OCI-LY7 (cell line): Measurements from ENCODE around the gene ARHGEF4. TPM values are rescaled to one million over a fixed set of nuclear protein-coding genes. Genes with fewer than 3 reads are reported as not detected.

Source experiments
- BruUV-seq: library from RNA; stranded (reverse); fragments of 400-500 nt; replicated peaks from 2 replicates; lab custom pipeline; 2021; lab: Mats Ljungman, UMichigan
- CTCF ChIA-PET: fragments of 300-600 bp; sonication (Branson Sonifier 250); formaldehyde crosslinking; loops from one replicate; lab custom pipeline; 2022; ENCODE audit warnings: antibody characterized with exemption; ENCODE audit not compliant: unreplicated experiment; lab: Charles Lee
- POLR2A ChIA-PET: fragments of 300-600 bp; sonication (Branson Sonifier 250); formaldehyde crosslinking; loops from one replicate; lab custom pipeline; 2022; ENCODE audit warnings: antibody characterized with exemption; lab: Charles Lee
- DNase-seq: peaks from one replicate; pipeline ENCODE4 v3.0.0-alpha.2; 2015; ENCODE audit warnings: low spot score
- H2AFZ ChIP-seq: fragments of 200-600 bp; sonication (generic), shearing (Covaris generic); 2 replicates; pipeline ENCODE4 v1.6.1; 2014; ENCODE audit warnings: mild to moderate bottlenecking, antibody characterized with exemption, low read length, moderate library complexity
- H3K27ac ChIP-seq: fragments of 200-600 bp; sonication (generic); 2 replicates; pipeline ENCODE4 v1.5.1; 2014; ENCODE audit warnings: mixed run types, low read depth, mild to moderate bottlenecking, moderate library complexity, low read length, inconsistent platforms; ENCODE audit not compliant: poor library complexity, severe bottlenecking
- H3K36me3 ChIP-seq: fragments of 200-600 bp; sonication (generic); 2 replicates; pipeline ENCODE4 v1.6.1; 2014; ENCODE audit warnings: mild to moderate bottlenecking, antibody characterized with exemption, low read length, moderate library complexity, mixed read lengths; ENCODE audit not compliant: insufficient read depth
- H3K4me1 ChIP-seq: fragments of 200-600 bp; sonication (generic); 2 replicates; pipeline ENCODE4 v1.5.1; 2014; ENCODE audit warnings: mild to moderate bottlenecking, low read length; ENCODE audit not compliant: insufficient read depth, poor library complexity, severe bottlenecking
- H3K4me2 ChIP-seq: fragments of 200-600 bp; sonication (generic); 2 replicates; pipeline ENCODE4 v1.6.1; 2014; ENCODE audit warnings: mild to moderate bottlenecking, low read length
- H3K4me3 ChIP-seq: fragments of 200-600 bp; sonication (generic); 2 replicates; pipeline ENCODE4 v1.5.1; 2014; ENCODE audit warnings: mild to moderate bottlenecking, low read depth, low read length; ENCODE audit not compliant: poor library complexity, severe bottlenecking
- H3K79me2 ChIP-seq: fragments of 200-600 bp; sonication (generic); 2 replicates; pipeline ENCODE4 v1.6.1; 2016; ENCODE audit warnings: low read depth, mild to moderate bottlenecking, low read length, moderate library complexity, mixed read lengths; ENCODE audit not compliant: insufficient read depth
- H3K9me2 ChIP-seq: fragments of 200-600 bp; sonication (generic); 2 replicates; pipeline ENCODE4 v1.6.1; 2016; ENCODE audit warnings: mild to moderate bottlenecking, low read length, mixed read lengths; ENCODE audit not compliant: insufficient read depth
- H3K9me3 ChIP-seq: fragments of 200-600 bp; sonication (generic); 2 replicates; pipeline ENCODE4 v1.6.1; 2014; ENCODE audit warnings: mild to moderate bottlenecking, mixed run types, low read length, mixed read lengths
- H4K20me1 ChIP-seq: fragments of 200-600 bp; sonication (generic); 2 replicates; pipeline ENCODE4 v1.6.1; 2014; ENCODE audit warnings: mild to moderate bottlenecking, antibody characterized with exemption, low read length, moderate library complexity, mixed read lengths; ENCODE audit not compliant: insufficient read depth
- EZH2phosphoT487 ChIP-seq: fragments of 200-600 bp; sonication (generic); IDR thresholded peaks from 2 replicates; pipeline ENCODE4 v1.6.1; 2018; ENCODE audit warnings: low read depth, borderline replicate concordance, mild to moderate bottlenecking, mixed run types, antibody characterized with exemption, low read length, moderate library complexity, mixed read lengths
- intact Hi-C: fragments of 100-400 bp; cut with micrococcal nuclease; formaldehyde crosslinking; loops from one replicate; pipeline ENCODE4 v1.10.0; 2022; ENCODE audit not compliant: unreplicated experiment
- total RNA-seq, 2 experiments: library from RNA; depleted of rRNA in 1 of 2; stranded (reverse); fragments of >200 nt in 1 of 2; shearing (Covaris generic) in 1 of 2; gene quantifications; 2 replicates each; pipeline ENCODE4 v1.2.3, GENCODE V29; 2014 to 2022
- TF ChIP-seq, protein P1 (sequence below): fragments of 200-600 bp; sonication (generic); conservative IDR thresholded peaks from 2 replicates; pipeline ENCODE4 v1.5.1; 2014; ENCODE audit warnings: mild to moderate bottlenecking, antibody characterized with exemption, low read length, moderate library complexity, mixed read lengths

The ARHGEF4 gene
- total RNA-seq, 2 experiments from 2014 or later, result 1.1 to 1.7 TPM

DNA sequence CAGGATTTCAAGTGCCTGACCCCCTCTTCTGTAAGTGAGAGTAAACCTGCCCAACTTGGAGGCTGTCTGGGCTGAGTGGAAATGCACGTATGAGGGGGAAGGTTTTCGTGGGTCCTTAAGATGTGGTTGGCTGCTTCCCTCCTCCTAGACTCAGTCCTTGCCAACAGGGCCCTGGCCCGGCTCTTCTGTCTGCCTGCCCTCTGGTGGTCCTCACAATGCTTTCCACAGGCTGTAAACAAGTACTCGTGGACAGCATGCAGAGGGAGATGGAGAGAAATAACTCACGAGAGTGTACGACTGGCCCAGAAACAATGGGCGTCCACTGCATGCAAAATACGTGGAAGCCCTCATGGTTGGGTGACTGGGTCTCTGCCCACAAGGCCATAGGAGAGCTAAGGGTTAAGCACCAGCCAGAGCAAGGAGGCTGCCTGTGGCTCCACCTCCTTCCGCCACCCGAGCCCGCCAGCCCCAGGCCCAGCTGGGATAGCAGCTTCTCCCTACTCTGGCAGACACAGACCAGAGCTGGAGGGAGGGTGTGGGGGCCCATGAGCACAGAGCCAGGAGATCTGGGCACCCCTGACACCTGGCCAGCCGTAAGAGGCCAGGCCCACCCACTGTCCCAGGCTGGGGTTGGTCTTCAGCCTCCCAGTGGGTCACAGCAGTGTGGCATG lies 17.0 kb upstream of the ARHGEF4 start:
- Histone ChIP-seq H3K4me2 (no peak overlapping the region), H2AFZ (peak overlapping the region; percentile 69; the same call in 1 of the 2 replicates), H3K27ac (no peak overlapping the region), H3K36me3 (no peaks in the 10 kb centered on the region), H3K9me3 (no peaks in the 10 kb centered on the region), H4K20me1 (no peaks in the 10 kb centered on the region), H3K9me2 (no peaks in the 10 kb centered on the region), H3K4me1 (peaks cover 15% of the 10 kb centered on the region), H3K4me3 (no peak overlapping the region), H3K79me2 (no peaks in the 10 kb centered on the region)
- CTCF ChIA-PET, result no interaction called here
- intact Hi-C loops, result no loop called here
- POLR2A ChIA-PET, result no interaction called here
- TF ChIP-seq EZH2phosphoT487, result no peak
- TF ChIP-seq, protein P1, sequence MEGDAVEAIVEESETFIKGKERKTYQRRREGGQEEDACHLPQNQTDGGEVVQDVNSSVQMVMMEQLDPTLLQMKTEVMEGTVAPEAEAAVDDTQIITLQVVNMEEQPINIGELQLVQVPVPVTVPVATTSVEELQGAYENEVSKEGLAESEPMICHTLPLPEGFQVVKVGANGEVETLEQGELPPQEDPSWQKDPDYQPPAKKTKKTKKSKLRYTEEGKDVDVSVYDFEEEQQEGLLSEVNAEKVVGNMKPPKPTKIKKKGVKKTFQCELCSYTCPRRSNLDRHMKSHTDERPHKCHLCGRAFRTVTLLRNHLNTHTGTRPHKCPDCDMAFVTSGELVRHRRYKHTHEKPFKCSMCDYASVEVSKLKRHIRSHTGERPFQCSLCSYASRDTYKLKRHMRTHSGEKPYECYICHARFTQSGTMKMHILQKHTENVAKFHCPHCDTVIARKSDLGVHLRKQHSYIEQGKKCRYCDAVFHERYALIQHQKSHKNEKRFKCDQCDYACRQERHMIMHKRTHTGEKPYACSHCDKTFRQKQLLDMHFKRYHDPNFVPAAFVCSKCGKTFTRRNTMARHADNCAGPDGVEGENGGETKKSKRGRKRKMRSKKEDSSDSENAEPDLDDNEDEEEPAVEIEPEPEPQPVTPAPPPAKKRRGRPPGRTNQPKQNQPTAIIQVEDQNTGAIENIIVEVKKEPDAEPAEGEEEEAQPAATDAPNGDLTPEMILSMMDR, result 0 out of 2 replicates have a peak, but pooled peaks have one; percentile 21
- no TSS peak for BruUV-seq
- DNase-seq, result peak; percentile 28

DNA sequence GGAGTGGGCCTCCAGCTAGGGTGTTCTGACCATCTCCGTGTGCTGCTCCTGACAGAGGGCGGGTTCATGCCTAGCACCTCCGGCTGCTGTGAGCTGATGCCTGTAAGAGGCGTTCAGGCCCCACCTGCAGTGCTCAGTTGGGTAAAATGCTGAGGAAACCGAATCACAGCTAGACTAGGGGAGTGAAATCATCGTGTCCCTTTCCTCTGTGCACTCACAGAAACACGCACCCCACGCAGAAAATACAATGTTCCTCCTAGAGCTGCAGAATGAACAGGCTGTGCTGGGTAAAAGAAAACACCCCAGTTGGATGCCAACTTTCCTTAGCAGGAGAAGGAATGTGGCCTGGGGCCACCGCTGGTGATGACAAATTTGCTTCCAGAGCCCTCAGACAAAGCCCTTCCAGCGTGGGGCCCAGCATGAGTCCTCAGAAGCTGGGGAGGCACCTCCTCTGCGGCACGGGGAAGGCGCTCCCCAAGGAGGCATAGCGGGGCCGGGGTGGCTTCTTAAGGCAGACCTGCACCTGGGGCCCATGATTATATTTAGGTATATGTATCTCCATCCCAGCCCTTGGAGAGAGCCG lies 16.3 kb upstream of the ARHGEF4 start:
- POLR2A ChIA-PET, result no interaction called here
- Histone ChIP-seq H4K20me1 (no peaks in the 10 kb centered on the region), H3K9me3 (no peaks in the 10 kb centered on the region), H3K4me3 (no peak overlapping the region), H3K79me2 (no peaks in the 10 kb centered on the region), H3K9me2 (no peaks in the 10 kb centered on the region), H3K4me1 (peaks cover 15% of the 10 kb centered on the region), H2AFZ (peak overlapping the region; percentile 69; the same call in 1 of the 2 replicates), H3K4me2 (no peak overlapping the region), H3K36me3 (no peaks in the 10 kb centered on the region), H3K27ac (no peak overlapping the region)
- intact Hi-C loops, result no loop called here
- no peak for DNase-seq
- TF ChIP-seq EZH2phosphoT487, result no peak
- no TSS peak for BruUV-seq
- CTCF ChIA-PET, result no interaction called here

DNA sequence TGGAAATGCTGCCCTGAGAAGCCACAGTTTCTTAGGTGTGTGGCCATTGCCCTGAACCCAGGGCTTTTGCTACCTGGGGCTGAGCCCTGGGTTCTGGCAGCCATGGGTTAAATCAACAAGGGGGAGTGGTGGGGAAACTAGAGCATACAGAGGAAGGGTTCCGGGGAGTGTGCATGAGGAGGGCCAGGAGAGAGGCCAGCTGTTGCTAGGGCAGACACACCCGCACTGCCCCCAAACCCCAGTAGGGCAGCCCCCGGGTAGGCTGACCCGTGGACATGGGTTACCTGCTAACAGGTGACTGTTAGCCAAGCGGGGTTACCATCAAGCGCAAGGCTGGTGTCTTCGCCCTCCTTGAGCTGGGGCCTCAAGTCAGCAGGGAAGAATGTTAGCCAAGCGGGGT lies 14.8 kb upstream of the ARHGEF4 start:
- Histone ChIP-seq H3K36me3 (no peaks in the 10 kb centered on the region), H3K79me2 (no peaks in the 10 kb centered on the region), H3K9me2 (no peaks in the 10 kb centered on the region), H3K4me1 (peaks cover 15% of the 10 kb centered on the region), H3K27ac (no peak overlapping the region), H4K20me1 (no peaks in the 10 kb centered on the region), H3K9me3 (no peaks in the 10 kb centered on the region), H3K4me2 (no peak overlapping the region), H3K4me3 (no peak overlapping the region), H2AFZ (no peak overlapping the region)
- BruUV-seq, result no TSS peak
- ChIA-PET CTCF (no interaction called here), POLR2A (interaction anchor here (0.6 kb wide), 1 partner anchor 10 kb away, joined by 4 read pairs; no protein-coding TSS in a partner anchor)
- intact Hi-C loops, result no loop called here
- DNase-seq, result no peak
- TF ChIP-seq, protein P1, result no peak
- TF ChIP-seq EZH2phosphoT487, result no peak
